ENCODE results near the gene UBE3C.

GRCh38 chr7:157267956-157268355 lies 129.2 kb downstream of the UBE3C start:
- TF ChIP-seq CTCF (IDR thresholded peaks at IDR 0.05; ENCODE audit: extremely low read depth in 1 of 2, insufficient read depth in 1 of 2, low read depth in 1 of 2, low read length in 2 of 2) (no peak), MYC (IDR thresholded peaks at IDR 0.05; ENCODE audit: low read depth, low read length) (no peak), MAX (IDR thresholded peaks at IDR 0.05; ENCODE audit: insufficient read depth, insufficient read length) (no peak), POLR2A (IDR thresholded peaks at IDR 0.05; ENCODE audit: low read depth, low read length) (no peak), EZH2 (IDR thresholded peaks at IDR 0.05; ENCODE audit: borderline replicate concordance, low read depth, low read length, severe bottlenecking) (no peak)

All from endothelial cell of umbilical vein (primary cell).